H1 (cell line): ENCODE results near the gene MBNL1. TPM values are rescaled to one million over a fixed set of nuclear protein-coding genes. Genes with fewer than 3 reads are reported as not detected.

Experiments
- CTCF ChIA-PET: fragments of 300-600 bp; sonication (Branson Sonifier 250); formaldehyde crosslinking; loops from one replicate; lab custom pipeline; 2021; ENCODE audit not compliant: partially characterized antibody; lab: Charles Lee
- POLR2A ChIA-PET: fragments of 300-600 bp; sonication (Branson Sonifier 250); formaldehyde crosslinking; loops from one replicate; lab custom pipeline; 2021; ENCODE audit warnings: inconsistent platforms; ENCODE audit not compliant: partially characterized antibody; lab: Charles Lee
- DNase-seq, 2 experiments: peaks; one replicate each; pipeline versions ENCODE4 v3.0.0 to v3.0.0-alpha.2; 2010 to 2022; ENCODE audit warnings: low spot score in 2 of 2, low read depth in 1 of 2, mixed read lengths in 1 of 2
- FAIRE-seq: peaks from 2 replicates; lab custom pipeline; 2011; peaks lifted over from hg19 to GRCh38; lab: Jason Lieb, UNC
- H2AFZ ChIP-seq: 2 replicates; pipeline ENCODE4 v1.8.1; 2012; ENCODE audit warnings: low read length, inconsistent platforms
- H2AK5ac ChIP-seq: 2 replicates; pipeline ENCODE4 v1.6.1; 2013; ENCODE audit warnings: low read depth, low read length
- H2BK120ac ChIP-seq: replicated peaks from 2 replicates; pipeline ENCODE3; 2013; ENCODE audit warnings: low read depth, low read length, inconsistent platforms
- H2BK12ac ChIP-seq: 2 replicates; pipeline ENCODE4 v1.6.1; 2013; ENCODE audit warnings: low read depth, low read length
- H2BK15ac ChIP-seq: 2 replicates; pipeline ENCODE4 v1.6.1; 2013; ENCODE audit warnings: low read length
- H2BK20ac ChIP-seq: 2 replicates; pipeline ENCODE4 v1.6.1; 2013; ENCODE audit warnings: low read length
- H2BK5ac ChIP-seq: 2 replicates; pipeline ENCODE4 v1.6.1; 2013; ENCODE audit warnings: low read depth, low read length
- H3K14ac ChIP-seq: 2 replicates; pipeline ENCODE4 v1.6.1; 2013; ENCODE audit warnings: inconsistent platforms; ENCODE audit not compliant: insufficient read length
- H3K18ac ChIP-seq: 2 replicates; pipeline ENCODE4 v1.6.1; 2013; ENCODE audit warnings: low read length; ENCODE audit errors: extremely low read depth
- H3K23ac ChIP-seq: 2 replicates; pipeline ENCODE4 v1.6.1; 2013; ENCODE audit warnings: inconsistent platforms; ENCODE audit not compliant: insufficient read length
- H3K23me2 ChIP-seq: 2 replicates; pipeline ENCODE4 v1.6.1; 2013; ENCODE audit warnings: low read depth, low read length
- H3K27ac ChIP-seq: 2 replicates; pipeline ENCODE4 v1.6.1; 2011; ENCODE audit warnings: low read depth, low read length, inconsistent platforms
- H3K27me3 ChIP-seq, 4 experiments: replicated peaks in 1 of 4; 1 replicate in 1 of 4; 2 replicates in 3 of 4; pipeline versions ENCODE4 v1.6.1 to v1.8.1; 2011 to 2013; ENCODE audit warnings: low read length in 3 of 4, mild to moderate bottlenecking in 3 of 4, inconsistent platforms in 2 of 4, mixed read lengths in 2 of 4, moderate library complexity in 1 of 4; ENCODE audit not compliant: control insufficient read depth in 3 of 4, insufficient read depth in 3 of 4; ENCODE audit errors: extremely low read depth in 1 of 4
- H3K36me3 ChIP-seq, 4 experiments: 2 replicates each; pipeline versions ENCODE4 v1.6.1 to v1.8.1; 2011 to 2013; ENCODE audit warnings: mild to moderate bottlenecking in 4 of 4, low read length in 3 of 4, moderate library complexity in 2 of 4, control low read depth in 1 of 4, inconsistent platforms in 1 of 4; ENCODE audit not compliant: insufficient read depth in 4 of 4, control insufficient read depth in 2 of 4
- H3K4ac ChIP-seq: replicated peaks from 2 replicates; pipeline ENCODE3; 2013; ENCODE audit warnings: low read length, low read depth, mixed read lengths, inconsistent platforms; ENCODE audit not compliant: insufficient read length
- H3K4me1 ChIP-seq, 4 experiments: replicated peaks in 1 of 4; 1 replicate in 1 of 4; 2 replicates in 3 of 4; pipeline versions ENCODE4 v1.6.1 to v1.8.1; 2011 to 2013; ENCODE audit warnings: low read length in 3 of 4, inconsistent platforms in 2 of 4, mixed read lengths in 1 of 4; ENCODE audit not compliant: insufficient read depth in 4 of 4, control insufficient read depth in 3 of 4
- H3K4me2 ChIP-seq, 2 experiments: 2 replicates each; pipeline versions ENCODE4 v1.6.1 to v1.8.1; 2011 to 2013; ENCODE audit warnings: low read depth in 2 of 2, low read length in 2 of 2, control low read depth in 1 of 2, inconsistent platforms in 1 of 2, mild to moderate bottlenecking in 1 of 2; ENCODE audit not compliant: insufficient read depth in 1 of 2
- H3K4me3 ChIP-seq, 4 experiments: fragments of 200-600, 300-600 bp in 1 of 4; sonication (generic), shearing (Covaris generic), sonication (Bioruptor Twin) in 1 of 4; 2 replicates each; pipeline versions ENCODE4 v1.5.1 to v1.8.1; 2011 to 2016; ENCODE audit warnings: low read length in 4 of 4, low read depth in 3 of 4, control low read depth in 2 of 4, inconsistent platforms in 2 of 4, mild to moderate bottlenecking in 2 of 4, mixed read lengths in 1 of 4, moderate library complexity in 1 of 4; ENCODE audit not compliant: insufficient read depth in 2 of 4; ENCODE audit errors: extremely low read depth in 1 of 4
- H3K56ac ChIP-seq: replicated peaks from 2 replicates; pipeline ENCODE3; 2013; ENCODE audit warnings: low read depth, mild to moderate bottlenecking, mixed read lengths, low read length, inconsistent platforms; ENCODE audit not compliant: insufficient read length
- H3K79me1 ChIP-seq: 2 replicates; pipeline ENCODE4 v1.6.1; 2013; ENCODE audit warnings: low read depth, low read length, control low read depth
- H3K79me2 ChIP-seq, 2 experiments: 2 replicates each; pipeline versions ENCODE4 v1.6.1 to v1.8.1; 2012 to 2013; ENCODE audit warnings: low read length in 2 of 2, mild to moderate bottlenecking in 2 of 2, inconsistent platforms in 1 of 2; ENCODE audit not compliant: insufficient read depth in 2 of 2, control insufficient read depth in 1 of 2
- H3K9ac ChIP-seq, 4 experiments: replicated peaks in 1 of 4; 1 replicate in 1 of 4; 2 replicates in 3 of 4; pipeline versions ENCODE4 v1.6.1 to v1.8.1; 2011 to 2013; ENCODE audit warnings: low read depth in 3 of 4, low read length in 3 of 4, control low read depth in 2 of 4, mild to moderate bottlenecking in 2 of 4, moderate library complexity in 2 of 4, inconsistent platforms in 1 of 4; ENCODE audit errors: extremely low read depth in 1 of 4
- H3K9me3 ChIP-seq, 2 experiments: 2 replicates each; pipeline versions ENCODE4 v1.6.1 to v1.8.1; 2012 to 2013; ENCODE audit warnings: mild to moderate bottlenecking in 2 of 2, moderate library complexity in 2 of 2, control low read depth in 1 of 2, inconsistent platforms in 1 of 2, low read depth in 1 of 2, low read length in 1 of 2, mixed read lengths in 1 of 2; ENCODE audit not compliant: insufficient read depth in 2 of 2
- H4K20me1 ChIP-seq, 2 experiments: replicated peaks in 1 of 2; 2 replicates each; pipeline versions ENCODE3 to v1.8.1; 2011 to 2013; ENCODE audit warnings: inconsistent platforms in 2 of 2, low read length in 2 of 2, mild to moderate bottlenecking in 1 of 2; ENCODE audit not compliant: insufficient read depth in 2 of 2, control insufficient read depth in 1 of 2
- H4K5ac ChIP-seq: 2 replicates; pipeline ENCODE4 v1.6.1; 2013; ENCODE audit warnings: low read length, low read depth, mixed read lengths, inconsistent platforms; ENCODE audit not compliant: insufficient read length
- H4K8ac ChIP-seq: 2 replicates; pipeline ENCODE4 v1.8.0; 2013; ENCODE audit warnings: mild to moderate bottlenecking, moderate library complexity, low read length, inconsistent platforms; ENCODE audit not compliant: insufficient read depth; ENCODE audit errors: extremely low read depth
- H4K91ac ChIP-seq: replicated peaks from 2 replicates; pipeline ENCODE3; 2013; ENCODE audit warnings: low read length, mixed read lengths, inconsistent platforms; ENCODE audit not compliant: insufficient read length
- BCL11A ChIP-seq, 2 experiments: IDR thresholded peaks; one replicate each; pipeline ENCODE4 v1.6.1; 2011; ENCODE audit warnings: low read depth in 2 of 2, low read length in 2 of 2, mild to moderate bottlenecking in 2 of 2
- CBX5 ChIP-seq: fragments of 300-800, 300-1000 bp; sonication (generic); IDR thresholded peaks from 2 replicates; pipeline ENCODE4 v1.7.1; 2016; ENCODE audit warnings: antibody characterized with exemption, low read length, low read depth
- CHD2 ChIP-seq: IDR thresholded peaks from 2 replicates; pipeline ENCODE4 v1.6.1; 2012; ENCODE audit warnings: low read length, improper control_type of control experiment
- CREB1 ChIP-seq: IDR thresholded peaks from 2 replicates; pipeline ENCODE4 v1.6.1; 2012; ENCODE audit warnings: inconsistent platforms
- CTBP2 ChIP-seq: IDR thresholded peaks from 2 replicates; pipeline ENCODE4 v1.7.0; 2011; ENCODE audit warnings: borderline replicate concordance, mild to moderate bottlenecking, moderate library complexity, mixed read lengths, low read length; ENCODE audit not compliant: insufficient read depth, insufficient read length
- GTF2F1 ChIP-seq: IDR thresholded peaks from 2 replicates; pipeline ENCODE4 v1.6.1; 2012; ENCODE audit warnings: low read depth, low read length, improper control_type of control experiment, borderline replicate concordance
- JUN ChIP-seq: IDR thresholded peaks from 2 replicates; pipeline ENCODE4 v1.6.1; 2011; ENCODE audit warnings: low read depth, mild to moderate bottlenecking, improper control_type of control experiment, low read length
- KDM1A ChIP-seq: fragments of 200-600, 300-600 bp; sonication (generic); IDR thresholded peaks from 2 replicates; pipeline ENCODE4 v1.7.1; 2016; ENCODE audit warnings: mild to moderate bottlenecking, low read length, borderline replicate concordance
- KDM5A ChIP-seq: fragments of 200-600 bp; IDR thresholded peaks from 2 replicates; pipeline ENCODE4 v1.7.1; 2012; ENCODE audit warnings: mild to moderate bottlenecking, low read length, inconsistent platforms, mixed read lengths
- NRF1 ChIP-seq: IDR thresholded peaks from 2 replicates; pipeline ENCODE4 v1.6.1; 2011; ENCODE audit warnings: mild to moderate bottlenecking, low read depth, low read length, improper control_type of control experiment
- POU5F1 ChIP-seq: IDR thresholded peaks from 2 replicates; pipeline ENCODE4 v1.6.1; 2011; ENCODE audit warnings: low read depth, mild to moderate bottlenecking, low read length, moderate library complexity
- RFX5 ChIP-seq: IDR thresholded peaks from 2 replicates; pipeline ENCODE4 v1.6.1; 2011; ENCODE audit warnings: low read depth, low read length, improper control_type of control experiment, borderline replicate concordance
- RXRA ChIP-seq: IDR thresholded peaks from 2 replicates; pipeline ENCODE4 v1.6.1; 2011; ENCODE audit warnings: low read depth, mild to moderate bottlenecking, low read length, moderate library complexity; ENCODE audit not compliant: insufficient read depth
- polyA plus RNA-seq, 7 experiments: library from polyadenylated mRNA; depleted of rRNA in 3 of 7; stranded (reverse) in 5 of 7; unstranded in 2 of 7; fragments of >200 nt in 5 of 7; fragments of 200-250 nt in 2 of 7; gene quantifications; 1 replicate in 5 of 7; 2 replicates in 1 of 7; 4 replicates in 1 of 7; pipeline versions ENCODE4 v1.2.1 to v1.2.3, GENCODE V29; 2011 to 2013; ENCODE audit warnings: missing spikeins in 2 of 7, mixed read lengths in 2 of 7
- total RNA-seq: library from RNA; stranded (reverse); fragmentation: NEBNext Ultra II Directional; extraction: Animal tissue kit (Norgen Biotek cat#: 25700); gene quantifications from 2 replicates; pipeline ENCODE4 v1.2.1, GENCODE V29; 2021

MBNL1 gene
- total and polyA plus RNA-seq, 2 of the 8 experiments (the other 6 are each of a cell fraction or from before 2014, with no cell fraction given) = 5.0 to 16.4 TPM

GRCh38 chr3:152357587-152357986, 88.9 kb downstream of the MBNL1 start:
- no peaks in the 10 kb centered on the region for H4K20me1 ChIP-seq
- no peak overlapping the region for H3K56ac ChIP-seq
- DNase-seq = no peak
- H3K4me1 ChIP-seq = peaks cover 0 to 3% (median 0%) of the 10 kb centered on the region in 4 experiments; a peak in 1 of 7 replicates
- POLR2A ChIA-PET = no interaction called here
- no peaks in the 10 kb centered on the region for H3K36me3 ChIP-seq
- H2AK5ac ChIP-seq = no peak overlapping the region
- FAIRE-seq = no peak
- no peak overlapping the region for H2AFZ ChIP-seq
- no peak overlapping the region for H3K14ac ChIP-seq
- no peak for TF ChIP-seq KDM5A
- TF ChIP-seq CREB1 = no peak
- no peak for TF ChIP-seq RXRA
- TF ChIP-seq GTF2F1 = no peak
- no peak for TF ChIP-seq POU5F1
- no peak for TF ChIP-seq CBX5
- TF ChIP-seq NRF1 = no peak
- TF ChIP-seq KDM1A = no peak
- TF ChIP-seq BCL11A (IDR thresholded peaks at IDR 0.05; ENCODE audit: low read depth in 2 of 2, low read length in 2 of 2) = no peak
- no peak for TF ChIP-seq CHD2
- no peak for TF ChIP-seq CTBP2
- no peak for TF ChIP-seq RFX5
- TF ChIP-seq JUN = no peak
- H3K23ac ChIP-seq = no peak overlapping the region
- no peaks in the 10 kb centered on the region for H3K27me3 ChIP-seq
- H3K9ac ChIP-seq = no peak overlapping the region
- no peak overlapping the region for H3K4me2 ChIP-seq
- no peak overlapping the region for H2BK15ac ChIP-seq
- no peak overlapping the region for H2BK5ac ChIP-seq
- no peak overlapping the region for H4K5ac ChIP-seq
- no peak overlapping the region for H3K27ac ChIP-seq
- no peak overlapping the region for H3K4me3 ChIP-seq
- no peak overlapping the region for H4K8ac ChIP-seq
- no peaks in the 10 kb centered on the region for H3K79me1 ChIP-seq
- H2BK20ac ChIP-seq = no peak overlapping the region
- H3K9me3 ChIP-seq = no peaks in the 10 kb centered on the region
- no peak overlapping the region for H4K91ac ChIP-seq
- H3K79me2 ChIP-seq = peaks cover 0 to 34% of the 10 kb centered on the region in 2 experiments; a peak in 2 of 4 replicates
- no peak overlapping the region for H2BK120ac ChIP-seq
- H3K4ac ChIP-seq = no peak overlapping the region
- H3K18ac ChIP-seq = no peak overlapping the region
- no peaks in the 10 kb centered on the region for H3K23me2 ChIP-seq
- CTCF ChIA-PET = interaction anchor here (1.1 kb wide), 1 partner anchor 26 kb away, joined by 4 read pairs; no protein-coding TSS in a partner anchor
- no peak overlapping the region for H2BK12ac ChIP-seq
